Iris pigment epithelial cell (primary cell): ENCODE data around the gene MEG3.

ENCODE experiments used
- DNase-seq: peaks from one replicate; pipeline ENCODE4 v3.0.0-alpha.2; 2011; ENCODE audit warnings: low read depth

Gene MEG3

GRCh38 chr14:100881211-100882025 is 55.5 kb downstream of the MEG3 start:
- DNase-seq: no peak

- no peak for DNase-seq
Measured at GRCh38 chr14:100882026-100882967, 56.4 kb downstream of the MEG3 start.

- DNase-seq: no peak
Measured at GRCh38 chr14:100882991-100883788, 57.3 kb downstream of the MEG3 start.

- no peak for DNase-seq
Measured at GRCh38 chr14:100883789-100884101, 57.8 kb downstream of the MEG3 start.

GRCh38 chr14:100884456-100884855 is 58.5 kb downstream of the MEG3 start:
- DNase-seq: no peak

- DNase-seq: no peak
Measured at GRCh38 chr14:100885196-100885595, 59.3 kb downstream of the MEG3 start.

- no peak for DNase-seq
Measured at GRCh38 chr14:100885617-100886016, 59.7 kb downstream of the MEG3 start.

- DNase-seq: no peak
Measured at GRCh38 chr14:100887728-100888335, 61.9 kb downstream of the MEG3 start.

GRCh38 chr14:100888789-100889315 is 62.9 kb downstream of the MEG3 start:
- no peak for DNase-seq

GRCh38 chr14:100889641-100890040 is 63.7 kb downstream of the MEG3 start:
- no peak for DNase-seq

GRCh38 chr14:100890061-100890850 is 64.3 kb downstream of the MEG3 start:
- no peak for DNase-seq

- DNase-seq: no peak
Measured at GRCh38 chr14:100891051-100891450, 65.1 kb downstream of the MEG3 start.

- no peak for DNase-seq
Measured at GRCh38 chr14:100891501-100892445, 65.9 kb downstream of the MEG3 start.

GRCh38 chr14:100892496-100893227 is 66.7 kb downstream of the MEG3 start:
- DNase-seq: no peak

GRCh38 chr14:100893228-100893601 is 67.3 kb downstream of the MEG3 start:
- DNase-seq: no peak

- DNase-seq: no peak
Measured at GRCh38 chr14:100893760-100894159, 67.8 kb downstream of the MEG3 start.

GRCh38 chr14:100894416-100894815 is 68.5 kb downstream of the MEG3 start:
- DNase-seq: no peak

GRCh38 chr14:100895411-100895810 is 69.5 kb downstream of the MEG3 start:
- DNase-seq: no peak
